HCT116 (cell line): Measurements from ENCODE around the gene KRTAP2-2. TPM values are rescaled to one million over a fixed set of nuclear protein-coding genes. Genes with fewer than 3 reads are reported as not detected.
A peak's percentile ranks its signal among the peaks of the same experiment; 100 is the strongest.

Source experiments
- ATAC-seq: fragments of 200-7000 bp; cut with Tn5 transposase; 2 replicates; pipeline ENCODE4 v1.9.1; 2020; ENCODE audit warnings: mild to moderate bottlenecking, moderate library complexity
- BruUV-seq: library from RNA; stranded (reverse); fragments of 400-500 nt; replicated peaks from 2 replicates; lab custom pipeline; 2021; lab: Mats Ljungman, UMichigan
- CTCF ChIA-PET: fragments of 300-600 bp; sonication (Branson Sonifier 250); formaldehyde crosslinking; loops from one replicate; lab custom pipeline; 2021; ENCODE audit warnings: antibody characterized with exemption; lab: Charles Lee
- POLR2A ChIA-PET: fragments of 300-600, 350-600 bp; sonication (Branson Sonifier 250); formaldehyde crosslinking; loops from one replicate; lab custom pipeline; 2021; ENCODE audit warnings: antibody characterized with exemption; lab: Charles Lee
- RAD21 ChIA-PET, 2 experiments: fragments of 300-600 bp; sonication (Branson Sonifier 250); formaldehyde crosslinking; loops; one replicate each; lab custom pipeline; 2023; ENCODE audit warnings: low total read pairs in 2 of 2; ENCODE audit not compliant: uncharacterized antibody in 2 of 2, unreplicated experiment in 2 of 2, low non-redundant PET in 1 of 2; lab: Charles Lee
- DNase-seq: peaks from one replicate; pipeline ENCODE4 v3.0.0-alpha.2; 2010; ENCODE audit warnings: low read depth, low spot score
- H2AFZ ChIP-seq: fragments of 200-600 bp; shearing (Covaris generic), sonication (generic); 2 replicates; pipeline ENCODE4 v1.6.1; 2017; ENCODE audit warnings: low read depth, mixed run types, mixed read lengths, antibody characterized with exemption, low read length; ENCODE audit not compliant: poor library complexity, severe bottlenecking
- H3K27ac ChIP-seq: 2 replicates; pipeline ENCODE4 v1.5.1; 2012; ENCODE audit warnings: low read depth, low read length
- H3K27me3 ChIP-seq: fragments of 200-600 bp; sonication (generic); 2 replicates; pipeline ENCODE4 v1.6.1; 2016; ENCODE audit warnings: mixed run types, low read length, mixed read lengths; ENCODE audit not compliant: insufficient read depth
- H3K36me3 ChIP-seq, 2 experiments: fragments of 200-500 bp in 1 of 2; fragments of 200-600 bp in 1 of 2; sonication (Bioruptor generic) in 1 of 2; sonication (generic) in 1 of 2; 2 replicates each; pipeline versions ENCODE4 v1.5.1 to v1.6.1; 2014 to 2016; ENCODE audit warnings: low read length in 2 of 2, inconsistent platforms in 1 of 2, mixed read lengths in 1 of 2, mixed run types in 1 of 2; ENCODE audit not compliant: insufficient read depth in 2 of 2, control insufficient read depth in 1 of 2
- H3K4me1 ChIP-seq, 2 experiments: fragments of 200-600 bp in 1 of 2; sonication (generic) in 1 of 2; 2 replicates each; pipeline versions ENCODE4 v1.5.1 to v1.6.1; 2012 to 2017; ENCODE audit warnings: low read length in 2 of 2, inconsistent platforms in 1 of 2, mild to moderate bottlenecking in 1 of 2, mixed read lengths in 1 of 2, mixed run types in 1 of 2, moderate library complexity in 1 of 2; ENCODE audit not compliant: insufficient read depth in 2 of 2, control insufficient read depth in 1 of 2
- H3K4me2 ChIP-seq: fragments of 200-600 bp; sonication (generic); 2 replicates; pipeline ENCODE4 v1.6.1; 2017; ENCODE audit warnings: mixed run types, low read length, mixed read lengths
- H3K4me3 ChIP-seq, 2 experiments: fragments of 200-600 bp in 1 of 2; sonication (generic) in 1 of 2; replicated peaks in 1 of 2; 2 replicates each; pipeline ENCODE4 v1.5.1; 2011 to 2016; ENCODE audit warnings: low read length in 2 of 2, control low read depth in 1 of 2, low read depth in 1 of 2, mild to moderate bottlenecking in 1 of 2, mixed read lengths in 1 of 2, mixed run types in 1 of 2
- H3K79me2 ChIP-seq: fragments of 200-600 bp; sonication (generic); 2 replicates; pipeline ENCODE4 v1.6.1; 2017; ENCODE audit warnings: mild to moderate bottlenecking, mixed run types, low read length, moderate library complexity, mixed read lengths; ENCODE audit not compliant: insufficient read depth
- H3K9ac ChIP-seq: fragments of 200-600 bp; sonication (generic); 2 replicates; pipeline ENCODE4 v1.6.1; 2016; ENCODE audit warnings: low read length, mixed read lengths
- H3K9me2 ChIP-seq: fragments of 200-600 bp; sonication (generic), shearing (Covaris generic); 2 replicates; pipeline ENCODE4 v1.6.1; 2017; ENCODE audit warnings: mixed run types, mild to moderate bottlenecking, moderate library complexity; ENCODE audit not compliant: insufficient read depth
- H3K9me3 ChIP-seq, 2 experiments: fragments of 200-500 bp in 1 of 2; fragments of 200-600 bp in 1 of 2; sonication (Bioruptor generic) in 1 of 2; sonication (generic) in 1 of 2; 2 replicates each; pipeline ENCODE4 v1.6.1; 2014 to 2017; ENCODE audit warnings: low read length in 2 of 2, mixed read lengths in 2 of 2, inconsistent platforms in 1 of 2, low read depth in 1 of 2, mild to moderate bottlenecking in 1 of 2, mixed run types in 1 of 2, moderate library complexity in 1 of 2; ENCODE audit not compliant: control insufficient read depth in 1 of 2, insufficient read depth in 1 of 2
- H4K20me1 ChIP-seq: fragments of 200-600 bp; sonication (generic), shearing (Covaris generic); 2 replicates; pipeline ENCODE4 v1.6.1; 2017; ENCODE audit warnings: mixed run types, mild to moderate bottlenecking, moderate library complexity; ENCODE audit not compliant: insufficient read depth
- ATF3 ChIP-seq: IDR thresholded peaks from 2 replicates; pipeline ENCODE4 v1.6.1; 2012
- CBX3 ChIP-seq: IDR thresholded peaks from 2 replicates; pipeline ENCODE4 v1.6.1; 2012; ENCODE audit warnings: low read depth
- CEBPB ChIP-seq: IDR thresholded peaks from 2 replicates; pipeline ENCODE4 v1.6.1; 2012; ENCODE audit warnings: low read depth
- EZH2 ChIP-seq: fragments of 200-600 bp; sonication (generic); IDR thresholded peaks from 2 replicates; pipeline ENCODE4 v1.6.1; 2017; ENCODE audit warnings: antibody characterized with exemption, mixed run types
- EZH2phosphoT487 ChIP-seq: fragments of 200-600 bp; IDR thresholded peaks from 2 replicates; pipeline ENCODE4 v1.6.1; 2018; ENCODE audit warnings: antibody characterized with exemption, borderline replicate concordance
- POLR2AphosphoS5 ChIP-seq: IDR thresholded peaks from 2 replicates; pipeline ENCODE4 v1.6.1; 2011; ENCODE audit warnings: mild to moderate bottlenecking, low read depth, low read length, moderate library complexity
- SP1 ChIP-seq: IDR thresholded peaks from 2 replicates; pipeline ENCODE4 v1.6.1; 2012; ENCODE audit warnings: low read depth
- SRF ChIP-seq: IDR thresholded peaks from 2 replicates; pipeline ENCODE4 v1.6.1; 2012; ENCODE audit warnings: low read depth
- YY1 ChIP-seq: IDR thresholded peaks from 2 replicates; pipeline ENCODE4 v1.6.1; 2011; ENCODE audit warnings: low read length, low read depth, moderate library complexity, mild to moderate bottlenecking; ENCODE audit not compliant: insufficient replicate concordance; ENCODE audit errors: extremely low read depth
- ZFX ChIP-seq: fragments of 450-650 bp; IDR thresholded peaks from 2 replicates; pipeline ENCODE4 v1.6.1; 2017
- ZNF274 ChIP-seq: fragments of 200-500 bp; sonication (Bioruptor generic); IDR thresholded peaks from 2 replicates; pipeline ENCODE4 v1.6.1; 2014; ENCODE audit warnings: mild to moderate bottlenecking, low read depth, low read length, inconsistent platforms
- intact Hi-C: fragments of 100-400 bp; cut with micrococcal nuclease; formaldehyde crosslinking; loops from 2 replicates; pipeline ENCODE4 v1.10.0; 2022
- total RNA-seq: library from RNA; stranded (reverse); gene quantifications from one replicate; pipeline ENCODE4 v1.2.1, GENCODE V29; 2021; ENCODE audit not compliant: unreplicated experiment

Gene KRTAP2-2
- total RNA-seq, 1 experiment from 2014 or later, result 1.2 TPM

- CTCF ChIA-PET, result no interaction called here
- no peak overlapping the region for H3K9ac ChIP-seq
- H3K4me3 ChIP-seq, result no peak overlapping the region
- H4K20me1 ChIP-seq, result no peaks in the 10 kb centered on the region
- H3K36me3 ChIP-seq, result no peaks in the 10 kb centered on the region
- H3K9me2 ChIP-seq, result no peaks in the 10 kb centered on the region
- RAD21 ChIA-PET, result no interaction called here
- H3K4me2 ChIP-seq, result no peak overlapping the region
- TF ChIP-seq YY1 (no peak), ZFX (no peak), POLR2AphosphoS5 (no peak), SRF (no peak)
- H3K9me3 ChIP-seq, result no peaks in the 10 kb centered on the region
- DNase-seq (no peak), ATAC-seq (no peak)
- intact Hi-C loops, result no loop called here
- no peak overlapping the region for H2AFZ ChIP-seq
- H3K27ac ChIP-seq, result no peak overlapping the region
- H3K79me2 ChIP-seq, result no peaks in the 10 kb centered on the region
- no peaks in the 10 kb centered on the region for H3K4me1 ChIP-seq
- POLR2A ChIA-PET, result no interaction called here
- no peaks in the 10 kb centered on the region for H3K27me3 ChIP-seq
- BruUV-seq, result no TSS peak
These were observed 39.6 kb downstream of the KRTAP2-2 start for GRCh38 chr17:41015454-41015853.

- H2AFZ ChIP-seq, result peak overlapping the region; percentile 17
- H3K9me2 ChIP-seq, result no peaks in the 10 kb centered on the region
- H3K4me1 ChIP-seq, result peaks cover 0 to 6% of the 10 kb centered on the region in 2 experiments; a peak in 1 of 4 replicates
- ChIA-PET CTCF (no interaction called here), POLR2A (no interaction called here), RAD21 (no interaction called here)
- intact Hi-C loops, result no loop called here
- ATAC-seq (no peak), DNase-seq (no peak)
- TF ChIP-seq EZH2phosphoT487, result no peak
- no peak for TF ChIP-seq ZNF274
- no peak for TF ChIP-seq CBX3
- TF ChIP-seq SP1, result no peak
- no peak for TF ChIP-seq EZH2
- TF ChIP-seq ATF3, result no peak
- TF ChIP-seq CEBPB, result 0 out of 2 replicates have a peak, but pooled peaks have one; percentile 25
- no peaks in the 10 kb centered on the region for H4K20me1 ChIP-seq
- H3K9ac ChIP-seq, result no peak overlapping the region
- no peaks in the 10 kb centered on the region for H3K79me2 ChIP-seq
- H3K36me3 ChIP-seq, result no peaks in the 10 kb centered on the region
- no peak overlapping the region for H3K27ac ChIP-seq
- no TSS peak for BruUV-seq
- H3K9me3 ChIP-seq, result no peaks in the 10 kb centered on the region
- no peak overlapping the region for H3K4me3 ChIP-seq
- no peaks in the 10 kb centered on the region for H3K27me3 ChIP-seq
- no peak overlapping the region for H3K4me2 ChIP-seq
These were observed 41.4 kb downstream of the KRTAP2-2 start for GRCh38 chr17:41013606-41014005.
